A673 (cell line): ENCODE measurements around the gene ZFP90. TPM values are rescaled to one million over a fixed set of nuclear protein-coding genes. Genes with fewer than 3 reads are reported as not detected.

Source experiments
- BruUV-seq: library from RNA; stranded (reverse); fragments of 400-500 nt; replicated peaks from 2 replicates; lab custom pipeline; 2021; lab: Mats Ljungman, UMichigan
- CTCF ChIA-PET: fragments of 300-600 bp; sonication (Branson Sonifier 250); formaldehyde crosslinking; loops from one replicate; lab custom pipeline; 2022; ENCODE audit warnings: antibody characterized with exemption; lab: Charles Lee
- POLR2A ChIA-PET: fragments of 300-600 bp; sonication (Branson Sonifier 250); formaldehyde crosslinking; loops from one replicate; lab custom pipeline; 2022; ENCODE audit warnings: antibody characterized with exemption; ENCODE audit not compliant: low non-redundant PET; lab: Charles Lee
- DNase-seq: peaks from one replicate; pipeline ENCODE4 v3.0.0-alpha.2; 2015; ENCODE audit warnings: low spot score
- H3K27ac ChIP-seq: fragments of 200-600 bp; sonication (generic); 2 replicates; pipeline ENCODE4 v1.5.1; 2016; ENCODE audit warnings: mixed run types, low read depth, mild to moderate bottlenecking, mixed read lengths, antibody characterized with exemption, low read length; ENCODE audit not compliant: poor library complexity, severe bottlenecking
- H3K27me3 ChIP-seq: fragments of 200-600 bp; sonication (generic); replicated peaks from 2 replicates; pipeline ENCODE4 v1.6.1; 2017; ENCODE audit warnings: mixed run types, low read depth, mild to moderate bottlenecking, mixed read lengths, antibody characterized with exemption, low read length; ENCODE audit not compliant: insufficient read depth, poor library complexity
- H3K36me3 ChIP-seq: fragments of 200-600 bp; sonication (generic); 2 replicates; pipeline ENCODE4 v1.6.1; 2016; ENCODE audit warnings: mixed run types, mild to moderate bottlenecking, mixed read lengths, antibody characterized with exemption, low read length; ENCODE audit not compliant: insufficient read depth, poor library complexity, severe bottlenecking
- H3K4me1 ChIP-seq: fragments of 200-600 bp; sonication (generic); 2 replicates; pipeline ENCODE4 v1.6.1; 2017; ENCODE audit warnings: mixed run types, mild to moderate bottlenecking, mixed read lengths, antibody characterized with exemption, low read length; ENCODE audit not compliant: insufficient read depth, poor library complexity, severe bottlenecking
- H3K4me3 ChIP-seq: fragments of 200-600 bp; sonication (generic); 2 replicates; pipeline ENCODE4 v1.5.1; 2016; ENCODE audit warnings: low read depth, mixed run types, mild to moderate bottlenecking, mixed read lengths, low read length; ENCODE audit not compliant: poor library complexity, severe bottlenecking
- H3K9me3 ChIP-seq: fragments of 200-600 bp; sonication (generic); 2 replicates; pipeline ENCODE4 v1.6.1; 2016; ENCODE audit warnings: mixed run types, low read depth, mild to moderate bottlenecking, mixed read lengths, antibody characterized with exemption, low read length; ENCODE audit not compliant: poor library complexity, severe bottlenecking
- EZH2 ChIP-seq: fragments of 200-600 bp; sonication (generic); IDR thresholded peaks from 2 replicates; pipeline ENCODE4 v1.6.1; 2017; ENCODE audit warnings: borderline replicate concordance, low read depth, mild to moderate bottlenecking, mixed read lengths, antibody characterized with exemption, low read length; ENCODE audit not compliant: poor library complexity, severe bottlenecking
- intact Hi-C: fragments of 100-400 bp; cut with micrococcal nuclease; formaldehyde crosslinking; loops from one replicate; pipeline ENCODE4 v1.10.0; 2022; ENCODE audit not compliant: unreplicated experiment
- total RNA-seq: library from RNA; stranded (reverse); gene quantifications from 2 replicates; pipeline ENCODE4 v1.2.3, GENCODE V29; 2021
- TF ChIP-seq, protein P1 (sequence below): fragments of 300-800, 200-600 bp; sonication (generic); conservative IDR thresholded peaks from 2 replicates; pipeline ENCODE4 v1.5.1; 2017; ENCODE audit warnings: low read depth, mild to moderate bottlenecking, antibody characterized with exemption, low read length, moderate library complexity, mixed read lengths

ZFP90 gene
- total RNA-seq, 1 experiment from 2014 or later, result 17.5 TPM

GRCh38 chr16:68514511-68514910 is 24.6 kb upstream of the ZFP90 start:
- Histone ChIP-seq H3K27ac (no peak overlapping the region), H3K36me3 (no peaks in the 10 kb centered on the region), H3K27me3 (peaks cover 5% of the 10 kb centered on the region), H3K4me1 (no peaks in the 10 kb centered on the region), H3K9me3 (no peaks in the 10 kb centered on the region), H3K4me3 (no peak overlapping the region)
- ChIA-PET CTCF (no interaction called here), POLR2A (no interaction called here)
- no TSS peak for BruUV-seq
- no peak for TF ChIP-seq EZH2
- TF ChIP-seq, protein P1, sequence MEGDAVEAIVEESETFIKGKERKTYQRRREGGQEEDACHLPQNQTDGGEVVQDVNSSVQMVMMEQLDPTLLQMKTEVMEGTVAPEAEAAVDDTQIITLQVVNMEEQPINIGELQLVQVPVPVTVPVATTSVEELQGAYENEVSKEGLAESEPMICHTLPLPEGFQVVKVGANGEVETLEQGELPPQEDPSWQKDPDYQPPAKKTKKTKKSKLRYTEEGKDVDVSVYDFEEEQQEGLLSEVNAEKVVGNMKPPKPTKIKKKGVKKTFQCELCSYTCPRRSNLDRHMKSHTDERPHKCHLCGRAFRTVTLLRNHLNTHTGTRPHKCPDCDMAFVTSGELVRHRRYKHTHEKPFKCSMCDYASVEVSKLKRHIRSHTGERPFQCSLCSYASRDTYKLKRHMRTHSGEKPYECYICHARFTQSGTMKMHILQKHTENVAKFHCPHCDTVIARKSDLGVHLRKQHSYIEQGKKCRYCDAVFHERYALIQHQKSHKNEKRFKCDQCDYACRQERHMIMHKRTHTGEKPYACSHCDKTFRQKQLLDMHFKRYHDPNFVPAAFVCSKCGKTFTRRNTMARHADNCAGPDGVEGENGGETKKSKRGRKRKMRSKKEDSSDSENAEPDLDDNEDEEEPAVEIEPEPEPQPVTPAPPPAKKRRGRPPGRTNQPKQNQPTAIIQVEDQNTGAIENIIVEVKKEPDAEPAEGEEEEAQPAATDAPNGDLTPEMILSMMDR, result no peak
- DNase-seq, result no peak
- intact Hi-C loops, result loop anchor here (10.0 kb wide), 2 partner anchors 150 to 250 kb away; partner anchors contain the start of gene SLC7A6

DNA sequence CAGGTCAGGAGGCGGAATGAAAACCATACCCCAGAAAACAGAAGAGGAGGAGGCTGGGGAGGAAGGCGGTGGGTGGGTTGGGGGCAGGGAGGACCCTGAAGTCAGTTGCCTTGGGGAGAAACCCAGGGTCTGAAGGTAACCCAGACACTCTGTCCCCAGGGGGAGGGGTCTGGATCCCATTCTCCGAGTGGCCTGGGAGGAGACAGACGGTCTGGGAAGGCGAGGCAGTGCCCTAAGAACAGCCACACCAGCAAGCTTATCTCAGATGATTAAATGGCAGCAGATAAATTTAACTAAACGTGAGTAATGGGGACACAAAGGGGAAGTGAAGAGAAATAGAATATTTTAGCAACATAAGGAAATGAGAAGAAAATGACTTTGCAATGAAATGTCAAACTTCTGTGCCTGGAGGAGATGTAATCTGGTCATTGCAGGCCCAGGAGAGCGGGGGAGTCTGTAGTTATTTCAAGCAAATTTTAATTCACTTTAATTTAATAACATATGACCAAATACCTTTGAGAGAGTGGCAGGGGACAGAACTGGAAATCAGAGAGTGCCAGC is 21.4 kb upstream of the ZFP90 start:
- ChIA-PET CTCF (no interaction called here), POLR2A (no interaction called here)
- H3K27me3 ChIP-seq, result no peaks in the 10 kb centered on the region
- no peak for DNase-seq
- H3K27ac ChIP-seq, result no peak overlapping the region
- intact Hi-C loops, result loop anchor here (10.0 kb wide), 2 partner anchors 153 to 253 kb away; partner anchors contain the start of gene SLC7A6
- H3K36me3 ChIP-seq, result no peaks in the 10 kb centered on the region
- H3K9me3 ChIP-seq, result no peaks in the 10 kb centered on the region
- H3K4me3 ChIP-seq, result no peak overlapping the region
- H3K4me1 ChIP-seq, result no peaks in the 10 kb centered on the region
- TF ChIP-seq, protein P1, result no peak
- TF ChIP-seq EZH2, result no peak
- no TSS peak for BruUV-seq

- POLR2A ChIA-PET, result no interaction called here
- no peak for DNase-seq
- no peaks in the 10 kb centered on the region for H3K36me3 ChIP-seq
- H3K27ac ChIP-seq, result no peak overlapping the region
- H3K4me3 ChIP-seq, result no peak overlapping the region
- BruUV-seq, result no TSS peak
- H3K9me3 ChIP-seq, result no peaks in the 10 kb centered on the region
- CTCF ChIA-PET, result no interaction called here
- TF ChIP-seq EZH2, result no peak
- TF ChIP-seq, protein P1, result no peak
- no peaks in the 10 kb centered on the region for H3K27me3 ChIP-seq
- H3K4me1 ChIP-seq, result no peaks in the 10 kb centered on the region
- intact Hi-C loops, result loop anchor here (10.0 kb wide), 2 partner anchors 154 to 254 kb away; partner anchors contain the start of gene SLC7A6
These were observed 19.8 kb upstream of the ZFP90 start for GRCh38 chr16:68519225-68519745.
